Posterior cingulate gyrus (tissue), 11 donors: Measurements from ENCODE around the gene OSBPL6.
"Not testable (repeated sequence)": the region's sequence is repeated elsewhere in the genome, so short reads cannot be mapped to it uniquely, and the experiment has no call there.

Source experiments
- DNase-seq, 10 donors: peaks; one replicate each; pipeline versions ENCODE4 v3.0.0 to v3.0.0-alpha.2; 2020 to 2021; ENCODE audit warnings: mixed read lengths in 3 of 10
- intact Hi-C: fragments of 100-400 bp; cut with DNase I; formaldehyde crosslinking; loops from one replicate; pipeline ENCODE4 v1.15.1; 2023

The OSBPL6 gene

GRCh38 chr2:178295115-178295514 lies 100.8 kb downstream of the OSBPL6 start:
- intact Hi-C loops, result no loop called here
- no peak for DNase-seq

DNA sequence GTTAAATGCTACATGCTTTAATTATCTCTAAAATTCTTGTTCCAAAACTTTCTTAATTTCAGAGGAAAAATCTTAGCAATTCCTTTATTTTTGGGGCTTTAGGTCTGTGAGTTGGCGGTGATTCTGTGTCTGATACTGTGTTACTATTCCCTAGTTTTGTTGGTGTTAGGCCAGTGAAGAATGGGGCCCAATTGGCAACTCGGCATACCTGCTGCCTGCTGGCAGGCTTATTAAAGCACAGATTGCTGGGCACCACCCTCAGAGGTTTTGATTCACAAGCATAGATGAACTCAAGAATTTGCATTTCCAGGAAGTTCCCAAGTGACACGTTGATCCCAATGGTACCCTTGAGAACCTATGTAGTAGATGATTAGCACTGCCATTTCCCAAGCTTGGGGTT lies 101.6 kb downstream of the OSBPL6 start:
- no peak for DNase-seq
- intact Hi-C loops, result no loop called here

DNA sequence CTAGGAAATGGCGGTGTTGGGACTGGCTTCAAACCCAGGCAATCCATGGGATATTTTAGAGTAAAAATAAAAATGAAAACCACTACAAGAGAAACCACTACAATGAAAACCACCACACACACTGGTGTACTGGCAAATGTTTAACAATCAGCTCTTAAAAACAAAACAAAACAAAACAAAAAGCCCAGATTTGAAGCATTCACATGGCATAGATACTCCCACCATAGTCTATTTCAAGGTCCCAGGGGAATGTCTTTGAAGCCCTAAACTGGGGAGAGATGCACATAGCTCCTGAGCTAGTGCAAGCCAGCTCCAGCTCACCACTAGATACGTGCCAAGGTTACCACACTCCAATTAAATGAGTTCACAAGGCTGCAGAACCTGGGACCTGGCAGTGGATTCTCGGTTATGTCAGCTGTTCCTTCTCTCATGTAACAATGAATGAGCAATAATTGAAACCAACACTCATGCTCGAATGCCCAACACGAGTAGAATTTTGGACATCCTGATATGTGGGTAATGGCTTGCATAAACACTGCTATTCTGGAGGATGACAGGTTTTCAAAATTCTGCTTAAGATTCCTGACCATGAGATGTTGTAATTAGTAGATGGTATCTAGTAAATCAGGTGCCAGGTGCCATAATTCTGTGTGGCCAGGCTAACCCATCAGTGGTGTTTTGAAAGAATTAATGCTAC lies 102.2 kb downstream of the OSBPL6 start:
- intact Hi-C loops, result no loop called here
- DNase-seq, result no peak

DNA sequence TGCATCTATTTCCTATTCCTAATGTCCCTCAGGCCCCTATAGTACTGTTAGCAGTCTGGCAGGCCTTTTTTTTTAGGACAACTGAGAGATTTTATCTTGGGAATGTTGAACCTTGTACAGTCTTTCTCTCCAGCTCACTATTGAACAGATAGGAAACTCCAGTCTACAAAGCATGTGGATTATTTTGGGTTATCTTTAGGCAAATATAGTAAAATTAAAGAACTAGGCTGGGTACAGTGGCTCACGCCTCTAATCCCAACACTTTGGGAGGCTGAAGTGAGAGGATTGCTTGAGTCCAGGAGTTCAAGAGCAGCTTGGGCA lies 102.7 kb downstream of the OSBPL6 start:
- intact Hi-C loops, result no loop called here
- no peak for DNase-seq

GRCh38 chr2:178298785-178299212 lies 104.5 kb downstream of the OSBPL6 start:
- intact Hi-C loops, result no loop called here
- DNase-seq, result no peak

DNA sequence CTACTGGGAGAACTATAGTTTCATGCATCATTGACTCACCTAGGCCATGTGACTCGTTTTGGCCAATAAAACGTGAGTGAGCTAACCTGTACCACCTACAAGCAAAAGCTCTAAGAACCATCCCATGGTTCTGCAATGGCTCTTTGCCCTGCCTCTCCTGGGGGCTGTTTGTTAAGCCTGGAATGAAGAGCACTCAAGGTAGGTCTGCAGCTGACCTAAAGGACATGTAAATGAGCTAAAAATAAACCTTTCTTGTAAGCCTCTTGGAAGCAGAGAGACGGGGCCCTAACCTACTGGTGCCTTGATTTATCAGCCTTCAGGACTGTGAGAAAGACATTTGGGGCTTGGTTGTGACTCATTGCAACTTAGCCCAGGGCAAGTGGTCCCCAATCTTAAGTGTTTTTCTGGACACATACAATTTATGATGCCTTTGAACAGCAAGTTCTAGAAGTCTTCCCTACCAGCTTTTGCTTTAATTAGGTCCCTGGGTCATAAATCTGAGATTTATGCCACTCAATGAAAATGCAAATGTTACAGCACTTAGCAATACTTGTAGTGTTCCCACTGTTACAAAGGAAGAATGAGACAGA lies 107.4 kb downstream of the OSBPL6 start:
- no peak for DNase-seq
- intact Hi-C loops, result no loop called here

- intact Hi-C loops, result no loop called here
- DNase-seq, result no peak
These were observed 110.0 kb downstream of the OSBPL6 start for GRCh38 chr2:178304333-178304732.

DNA sequence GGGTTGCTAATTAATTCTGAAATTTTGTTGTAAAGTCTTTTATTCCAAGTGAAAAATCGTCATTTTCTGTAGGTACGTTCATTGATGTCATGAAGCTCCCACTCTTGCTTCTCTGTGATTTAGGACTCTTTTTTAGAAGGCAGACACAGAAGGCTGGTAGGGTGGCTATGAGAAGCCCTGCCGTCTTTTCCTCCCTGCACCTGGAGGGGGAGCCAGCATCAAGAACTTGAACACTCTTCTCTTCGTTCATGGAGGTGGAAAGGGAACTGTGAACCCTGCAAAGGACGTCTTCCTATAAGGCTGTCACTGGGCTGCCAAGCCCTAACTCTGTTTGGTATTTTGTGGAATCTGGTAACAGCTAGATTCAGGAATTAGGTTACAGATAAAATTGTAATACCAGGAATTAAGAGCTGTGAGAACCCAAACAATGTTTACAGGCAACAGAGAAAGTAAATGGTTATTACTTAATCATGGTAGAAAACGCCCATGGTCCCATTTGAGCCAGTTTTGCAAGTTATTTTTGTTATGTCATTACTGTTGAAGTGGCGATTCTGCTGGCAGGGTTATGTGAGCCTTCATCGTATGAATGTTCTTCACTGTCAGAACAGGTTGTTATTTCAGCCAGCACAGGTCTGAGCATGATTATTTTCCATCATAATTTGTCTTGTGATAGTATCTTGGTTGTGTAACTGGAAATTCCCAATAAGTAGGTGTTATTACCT lies 112.2 kb downstream of the OSBPL6 start:
- intact Hi-C loops, result no loop called here
- DNase-seq, result peak in 7 of 10 donors; percentile 11 to 82 (median 22)

DNA sequence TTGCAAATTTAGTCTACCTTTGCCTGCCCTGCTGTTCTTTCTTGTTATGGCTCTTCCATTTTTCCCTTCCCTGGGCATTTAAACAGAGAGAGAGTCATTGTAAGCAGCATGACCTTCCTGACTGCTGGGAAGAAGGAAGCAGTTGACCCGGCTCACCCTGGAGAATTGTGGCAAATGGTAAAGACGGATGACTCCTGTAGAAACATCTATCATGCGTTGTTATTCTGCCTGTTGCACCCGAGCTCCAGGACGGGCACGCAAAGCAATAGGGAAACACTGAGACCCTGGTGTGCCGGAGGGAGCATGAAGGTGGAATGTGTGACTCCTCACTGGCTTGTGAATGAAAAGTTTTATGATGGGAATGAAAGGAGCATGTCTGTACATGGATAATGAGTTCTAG lies 113.3 kb downstream of the OSBPL6 start:
- peak in 1 of 10 donors; percentile 24 for DNase-seq
- intact Hi-C loops, result no loop called here

GRCh38 chr2:178309541-178309940 lies 115.2 kb downstream of the OSBPL6 start:
- no peak for DNase-seq
- intact Hi-C loops, result no loop called here

- no peak for DNase-seq
- intact Hi-C loops, result no loop called here
These were observed 120.8 kb downstream of the OSBPL6 start for GRCh38 chr2:178315078-178315477.

DNA sequence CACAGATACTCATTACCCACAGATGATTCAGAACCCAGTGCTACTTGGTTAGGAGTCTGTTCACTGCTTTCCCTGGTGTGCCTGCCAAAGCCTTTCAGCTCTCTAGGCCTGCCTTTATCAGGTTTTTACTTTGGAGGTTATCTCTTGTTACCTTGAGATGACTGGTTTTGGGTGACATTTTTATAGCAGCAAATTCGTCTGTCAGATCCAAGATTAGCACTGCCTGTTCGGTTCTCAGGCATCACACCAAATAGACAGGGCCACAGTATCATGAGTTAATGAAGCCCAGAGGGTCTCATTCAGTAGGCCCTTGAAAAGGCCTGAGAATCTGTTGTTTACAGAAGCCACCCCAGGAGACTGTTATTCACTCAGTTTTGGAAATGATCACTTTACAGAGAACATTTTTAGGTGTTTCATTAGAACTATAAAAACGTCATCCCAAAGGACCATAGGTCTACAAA lies 121.2 kb downstream of the OSBPL6 start:
- no peak for DNase-seq
- intact Hi-C loops, result no loop called here

- intact Hi-C loops, result no loop called here
- DNase-seq, result no peak
These were observed 123.5 kb downstream of the OSBPL6 start for GRCh38 chr2:178317811-178318210.

DNA sequence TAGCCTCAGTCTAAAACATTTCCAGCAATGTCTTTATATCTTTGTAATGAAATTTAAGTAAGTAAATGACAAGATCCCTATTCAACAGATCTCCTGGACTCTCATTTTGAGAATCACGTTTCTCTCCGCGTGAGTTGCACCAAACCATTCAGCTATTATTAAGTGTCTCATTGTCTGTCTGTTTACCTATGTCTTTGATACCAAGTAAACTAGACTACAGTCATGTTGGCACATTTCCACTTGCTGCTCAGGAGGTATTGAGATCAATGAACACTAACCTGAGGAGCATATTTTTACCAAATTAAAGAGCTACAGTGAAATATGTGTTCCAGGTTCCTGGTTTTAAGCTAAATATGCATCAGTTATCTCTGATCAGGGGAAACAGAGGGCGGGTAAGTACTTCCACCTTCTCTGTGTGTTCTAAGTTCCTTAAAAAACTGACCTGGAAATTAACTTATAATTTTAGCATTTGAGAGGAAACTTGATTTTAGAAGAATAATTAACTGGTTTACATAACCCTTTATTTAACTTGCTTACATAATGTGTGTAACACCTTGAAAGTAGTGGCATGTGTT lies 125.8 kb downstream of the OSBPL6 start:
- DNase-seq, result no peak
- intact Hi-C loops, result no loop called here

- intact Hi-C loops, result no loop called here
- DNase-seq, result no peak
These were observed 127.8 kb downstream of the OSBPL6 start for GRCh38 chr2:178322068-178322467.

GRCh38 chr2:178323331-178323730 lies 129.0 kb downstream of the OSBPL6 start:
- DNase-seq, result peak in 1 of 10 donors; percentile 43
- intact Hi-C loops, result not testable (repeated sequence)

DNA sequence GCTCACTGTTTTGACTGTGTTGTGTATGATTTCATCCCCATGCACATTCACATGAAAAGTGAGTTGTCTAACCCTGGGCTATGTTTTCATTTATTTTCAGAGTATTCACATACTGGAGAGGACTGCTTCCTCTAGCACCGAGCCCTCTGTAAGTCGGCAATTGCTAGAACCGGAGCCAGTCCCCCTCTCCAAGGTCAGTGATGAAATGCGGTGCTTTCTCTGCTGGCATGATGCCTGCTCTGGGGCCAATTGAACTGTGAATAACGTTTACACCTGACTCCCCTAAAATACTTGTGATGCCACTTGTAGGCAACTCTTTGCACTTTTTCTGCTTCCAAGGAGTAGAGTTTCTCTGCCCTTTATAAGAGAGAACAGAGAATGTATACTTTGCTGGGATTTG lies 129.8 kb downstream of the OSBPL6 start:
- DNase-seq, result peak in 1 of 10 donors; percentile 10
- intact Hi-C loops, result no loop called here

- intact Hi-C loops, result no loop called here
- no peak for DNase-seq
These were observed 131.0 kb downstream of the OSBPL6 start for GRCh38 chr2:178325268-178325667.

- intact Hi-C loops, result no loop called here
- DNase-seq, result no peak
These were observed 133.2 kb downstream of the OSBPL6 start for GRCh38 chr2:178327516-178327915.

GRCh38 chr2:178328037-178328436 lies 133.7 kb downstream of the OSBPL6 start:
- intact Hi-C loops, result no loop called here
- no peak for DNase-seq

GRCh38 chr2:178330175-178331017 lies 136.1 kb downstream of the OSBPL6 start:
- intact Hi-C loops, result no loop called here
- DNase-seq, result no peak
